HG02571 (cell line): ENCODE results near the gene STYK1.
"Not testable (repeated sequence)": the region's sequence is repeated elsewhere in the genome, so short reads cannot be mapped to it uniquely, and the experiment has no call there.

Experiments used
- ATAC-seq: cut with Tn5 transposase; IDR thresholded peaks from one replicate; pipeline ENCODE4 v1.9.1; 2021; ENCODE audit warnings: mild to moderate bottlenecking, moderate library complexity; ENCODE audit not compliant: unreplicated experiment

Gene STYK1

GRCh38 chr12:10689146-10689545, 15.3 kb upstream of the STYK1 start:
- ATAC-seq, result no peak

DNA sequence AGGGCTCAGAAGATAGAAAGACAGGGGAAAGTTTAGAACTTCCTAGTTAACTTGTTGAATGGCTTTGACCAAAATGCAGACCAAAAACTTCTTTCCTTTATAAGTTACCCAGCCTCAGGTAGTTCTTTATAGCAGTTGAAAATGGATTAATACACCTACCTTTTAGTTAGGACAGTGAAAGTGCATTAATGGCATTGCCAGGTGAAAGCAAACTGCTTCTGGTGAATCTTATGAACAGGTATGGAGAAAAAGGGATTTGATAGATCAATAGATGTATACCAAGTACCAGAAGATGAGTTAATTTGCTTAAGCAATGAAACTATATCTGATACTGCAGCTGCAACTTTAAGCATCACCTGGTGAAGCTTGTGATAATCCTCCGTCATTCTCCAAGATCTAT, 14.2 kb upstream of the STYK1 start:
- no peak for ATAC-seq

DNA sequence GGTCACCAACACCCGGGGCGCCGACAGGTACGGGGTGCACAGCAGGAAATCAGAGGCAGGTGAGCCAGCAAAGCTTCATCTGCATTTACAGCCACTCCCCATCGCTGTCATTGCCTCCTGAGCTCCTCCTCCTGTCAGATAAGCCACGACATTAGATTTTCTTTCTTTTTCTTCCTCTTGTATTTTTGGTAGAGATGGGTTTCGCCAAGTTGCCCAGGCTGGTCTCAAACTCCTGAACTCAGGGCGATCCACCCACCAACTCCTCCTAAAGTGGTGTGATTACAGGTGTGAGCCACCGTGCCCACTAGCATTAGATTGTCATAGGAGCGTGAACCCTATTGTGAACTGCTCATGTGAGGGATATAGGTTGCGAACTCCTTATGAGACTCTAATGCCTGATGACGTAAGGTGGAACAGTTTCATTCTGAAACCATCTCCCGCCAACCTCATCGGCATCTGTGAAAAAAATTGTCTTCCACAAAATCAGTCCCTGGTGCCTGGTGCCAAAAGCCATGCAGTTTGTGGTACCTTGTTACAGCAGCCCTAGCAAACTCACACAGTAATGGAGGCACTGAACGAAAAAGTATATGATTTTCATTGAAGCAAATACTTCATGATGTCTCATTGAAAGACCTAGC, 1.5 kb downstream of the STYK1 start:
- no peak for ATAC-seq

DNA sequence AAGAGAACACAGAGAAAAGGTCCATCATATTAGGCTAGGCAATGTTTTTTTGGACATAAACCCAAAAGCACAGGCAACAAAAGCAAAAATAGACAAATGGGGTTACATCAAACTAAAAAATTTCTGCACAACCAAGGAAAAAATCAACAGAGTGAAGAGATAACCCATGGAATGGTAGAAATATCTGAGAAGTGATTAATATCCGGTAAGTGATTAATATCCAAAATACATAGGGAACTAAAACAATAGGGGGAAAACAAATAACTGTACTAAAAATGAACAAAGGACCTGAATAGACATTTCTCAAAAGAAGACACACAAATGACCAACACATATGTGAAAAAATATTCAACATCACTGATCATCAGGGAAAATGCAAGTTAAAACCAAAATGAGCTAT, 4.3 kb downstream of the STYK1 start:
- no peak for ATAC-seq

DNA sequence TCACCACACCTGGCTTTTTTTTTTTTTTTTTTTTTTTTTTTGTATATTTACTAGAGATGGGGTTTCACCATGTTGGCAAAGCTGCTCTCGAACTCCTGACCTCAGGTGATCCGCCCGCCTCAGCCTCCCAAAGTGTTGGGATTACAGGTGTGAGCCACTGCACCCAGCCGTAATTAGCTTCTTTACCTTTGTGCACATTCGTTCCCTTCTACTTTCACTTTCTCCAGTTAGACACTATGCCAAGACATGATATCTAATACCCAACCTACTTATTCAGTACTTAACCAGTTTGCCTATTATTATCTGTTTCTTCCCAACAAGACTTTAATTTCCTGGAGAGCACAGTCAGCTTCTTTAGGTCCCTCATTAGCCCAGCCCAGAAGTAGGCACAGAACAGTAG, 5.3 kb downstream of the STYK1 start:
- no peak for ATAC-seq

- ATAC-seq, result no peak
These were observed 6.3 kb downstream of the STYK1 start for GRCh38 chr12:10667581-10667980.

DNA sequence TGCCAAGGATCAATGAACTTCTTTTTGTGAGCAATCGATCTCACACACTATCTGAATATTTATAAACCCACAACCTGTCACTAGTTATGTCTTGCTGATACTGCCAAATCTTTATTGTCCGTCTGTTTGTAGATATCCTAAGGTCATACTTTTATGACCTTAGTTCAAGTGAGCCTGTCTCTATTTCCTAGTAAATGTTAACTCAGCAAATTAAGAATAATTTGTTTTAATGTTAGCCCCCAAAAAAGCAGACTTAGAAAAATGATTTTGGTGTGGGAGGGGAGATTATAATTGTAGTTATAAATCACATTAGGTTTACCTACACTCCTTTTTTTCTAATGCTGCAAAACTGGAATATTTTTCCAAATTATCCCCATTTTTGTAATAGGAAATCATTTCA, 9.4 kb downstream of the STYK1 start:
- no peak for ATAC-seq

- ATAC-seq, result no peak
These were observed 10.0 kb downstream of the STYK1 start for GRCh38 chr12:10663869-10664268.

- ATAC-seq, result no peak
These were observed 12.5 kb downstream of the STYK1 start for GRCh38 chr12:10661338-10661737.

- no peak for ATAC-seq
These were observed 19.8 kb downstream of the STYK1 start for GRCh38 chr12:10654003-10654402.

- no peak for ATAC-seq
These were observed 21.7 kb downstream of the STYK1 start for GRCh38 chr12:10652192-10652591.

GRCh38 chr12:10646576-10646975, 27.3 kb downstream of the STYK1 start:
- not testable (repeated sequence) for ATAC-seq

DNA sequence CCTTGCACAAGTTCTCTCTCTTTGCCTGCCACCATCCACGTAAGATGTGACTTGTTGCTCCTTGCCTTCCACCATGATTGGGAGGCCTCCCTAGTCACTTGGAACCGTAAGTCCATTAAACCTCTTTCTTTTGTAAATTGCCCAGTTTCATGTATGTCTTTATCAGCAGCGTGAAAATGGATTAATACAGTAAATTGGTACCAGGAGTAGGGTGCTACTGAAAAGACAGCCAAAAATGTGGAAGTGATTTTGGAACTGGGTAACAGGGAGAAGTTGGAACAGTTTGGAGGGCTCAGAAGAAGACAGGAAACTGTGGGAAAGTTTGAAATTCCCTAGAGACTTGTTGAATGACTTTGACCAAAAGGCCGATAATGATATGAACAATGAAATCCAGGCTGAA, 27.9 kb downstream of the STYK1 start:
- no peak for ATAC-seq

DNA sequence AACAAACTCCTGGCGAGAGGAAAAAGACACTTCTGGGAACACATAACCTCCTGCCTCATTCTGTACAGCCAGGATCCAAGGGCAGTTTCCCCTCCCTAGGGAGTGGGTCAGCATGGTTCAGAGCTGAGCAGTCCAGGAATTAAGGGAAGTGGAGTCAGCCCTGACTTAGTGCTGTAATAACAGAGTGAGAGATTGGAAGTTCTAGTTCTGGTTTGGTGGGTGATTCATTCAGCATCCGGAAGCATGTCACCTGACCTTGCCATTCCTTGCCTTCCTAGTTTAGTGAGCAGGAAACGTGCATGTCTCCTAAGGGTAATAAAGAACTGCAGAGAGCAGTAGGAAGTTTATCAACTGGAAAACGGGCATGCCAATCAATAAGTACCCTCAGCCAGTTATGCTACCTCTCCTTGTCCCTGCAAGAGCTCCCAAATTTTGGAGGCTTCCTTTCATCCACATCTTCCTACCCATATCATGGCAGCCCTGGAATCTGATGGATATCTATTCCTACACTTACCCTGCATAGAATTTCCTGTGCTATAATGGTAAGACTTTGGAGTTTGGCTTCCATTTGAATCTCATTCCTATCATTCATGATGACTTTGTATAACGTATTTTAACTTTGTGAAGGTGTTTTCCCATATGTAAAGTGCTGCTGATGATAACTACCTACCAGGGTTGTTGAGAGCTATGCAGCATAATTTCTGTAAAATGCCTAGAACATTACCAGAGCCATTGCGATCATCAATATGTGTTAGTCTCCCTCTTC, 31.9 kb downstream of the STYK1 start:
- no peak for ATAC-seq

GRCh38 chr12:10638728-10639127, 35.1 kb downstream of the STYK1 start:
- ATAC-seq, result no peak

GRCh38 chr12:10636611-10637010, 37.2 kb downstream of the STYK1 start:
- no peak for ATAC-seq

DNA sequence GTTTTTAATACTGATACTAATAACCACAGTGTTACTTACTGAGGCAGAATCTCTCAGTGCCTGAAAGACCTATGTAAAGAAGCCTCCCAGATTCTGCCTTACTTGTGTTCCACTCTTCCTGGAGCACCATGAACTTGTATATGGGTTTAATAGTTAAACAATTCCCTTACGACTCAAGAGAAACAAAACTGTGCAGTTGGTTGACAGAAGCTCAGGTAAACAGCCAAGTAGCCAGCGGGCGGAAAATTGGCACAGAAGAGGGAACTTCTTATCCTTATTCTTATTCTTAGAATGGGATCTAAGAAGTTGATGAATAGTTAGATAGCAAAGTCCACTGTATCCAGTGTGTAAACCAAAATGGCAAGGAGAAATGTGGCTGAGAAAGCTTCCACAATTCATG, 37.7 kb downstream of the STYK1 start:
- ATAC-seq, result no peak

DNA sequence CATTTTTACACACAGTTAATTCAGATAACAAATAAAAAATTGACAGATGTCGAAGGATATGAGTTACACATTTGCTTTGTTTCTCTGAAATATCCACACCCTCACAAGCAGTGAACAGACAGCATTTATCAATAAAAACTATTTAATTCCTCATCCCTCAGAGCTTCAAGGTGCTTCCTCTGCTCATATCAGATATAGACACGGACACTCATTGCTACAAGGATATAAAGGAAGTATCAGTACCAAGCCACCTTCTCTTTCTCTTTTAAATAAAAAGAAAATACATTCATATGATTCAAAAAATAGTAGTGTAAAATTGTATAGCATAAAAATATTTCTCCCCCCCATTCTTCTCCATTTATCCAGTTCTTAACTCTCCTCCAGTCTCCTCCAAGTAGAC, 38.5 kb downstream of the STYK1 start:
- ATAC-seq, result no peak

DNA sequence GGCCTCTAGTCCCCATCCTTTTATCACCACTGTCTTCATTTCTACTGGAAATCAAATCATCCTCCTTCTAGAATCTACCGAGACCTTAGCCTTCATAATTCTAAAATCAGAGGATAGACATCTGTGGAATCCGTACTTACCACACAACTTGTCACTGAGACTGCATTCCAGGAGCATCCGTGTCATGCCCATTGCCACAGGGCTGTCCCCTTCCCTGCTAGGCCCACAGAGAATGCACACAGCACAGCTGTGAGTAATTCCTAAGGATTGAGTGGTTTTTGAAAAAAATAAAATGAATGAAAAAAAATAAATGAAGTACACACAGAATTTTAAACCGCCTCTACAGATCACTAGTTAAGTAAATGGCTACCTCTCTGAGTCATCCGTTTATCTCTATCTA, 39.4 kb downstream of the STYK1 start:
- ATAC-seq, result no peak

GRCh38 chr12:10633541-10633940, 40.3 kb downstream of the STYK1 start:
- no peak for ATAC-seq

GRCh38 chr12:10632226-10632625, 41.6 kb downstream of the STYK1 start:
- ATAC-seq, result no peak

DNA sequence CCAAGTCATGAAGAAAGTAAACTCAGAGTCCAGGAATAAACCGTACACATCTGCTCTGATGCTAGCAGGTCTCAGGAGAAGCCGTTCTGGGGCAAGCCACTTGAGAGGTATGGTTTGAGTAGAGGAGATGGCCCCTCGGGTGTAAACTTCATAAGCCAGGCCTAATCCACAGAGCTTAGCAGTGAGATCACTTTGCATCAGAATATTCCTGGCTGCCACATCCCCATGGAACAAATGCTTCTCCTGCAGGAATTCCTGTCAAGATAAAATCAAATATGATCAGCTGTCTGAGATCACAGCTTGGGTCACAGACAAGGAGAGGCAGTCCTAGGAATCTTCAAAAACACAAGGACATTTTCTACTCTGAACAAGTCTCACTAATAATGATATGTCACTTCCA, 49.2 kb downstream of the STYK1 start:
- ATAC-seq, result no peak

GRCh38 chr12:10623131-10623530, 50.7 kb downstream of the STYK1 start:
- no peak for ATAC-seq
